GM13976 (cell line): ENCODE measurements around the gene TSPAN31.
A peak's percentile ranks its signal among the peaks of the same experiment; 100 is the strongest.

Experiments
- DNase-seq: peaks from one replicate; pipeline ENCODE4 v3.0.0; 2012; ENCODE audit warnings: low spot score
- CTCF ChIP-seq: IDR thresholded peaks from 2 replicates; pipeline ENCODE4 v1.5.1; 2012; ENCODE audit warnings: borderline replicate concordance, mild to moderate bottlenecking; ENCODE audit not compliant: insufficient read depth; ENCODE audit errors: extremely low read depth, missing control alignments, control extremely low read depth
- in situ Hi-C: fragments of 300-500 bp; cut with MboI; formaldehyde crosslinking; loops from one replicate; pipeline ENCODE4 v1.12.0; 2022; ENCODE audit warnings: low sequenced_read_pairs, mixed read lengths, inconsistent platforms; ENCODE audit not compliant: unreplicated experiment

Gene TSPAN31

GRCh38 chr12:57741413-57741789, 3.4 kb upstream of the TSPAN31 start:
- DNase-seq = no peak
- no peak for TF ChIP-seq CTCF
- in situ Hi-C loops = no loop called here

- peak; percentile 81 for DNase-seq
- in situ Hi-C loops = no loop called here
- peak; percentile 68 for TF ChIP-seq CTCF
These were observed 2.7 kb upstream of the TSPAN31 start for GRCh38 chr12:57741844-57742738.

GRCh38 chr12:57743769-57744168, 1.1 kb upstream of the TSPAN31 start:
- DNase-seq = no peak
- in situ Hi-C loops = no loop called here
- TF ChIP-seq CTCF = no peak

- no peak for TF ChIP-seq CTCF
- in situ Hi-C loops = no loop called here
- DNase-seq = peak; percentile 76
These were observed 554 bp upstream of the TSPAN31 start for GRCh38 chr12:57744194-57744776.

GRCh38 chr12:57745485-57745881, 644 bp downstream of the TSPAN31 start:
- TF ChIP-seq CTCF = no peak
- in situ Hi-C loops = no loop called here
- no peak for DNase-seq

GRCh38 chr12:57746025-57746424, 1.2 kb downstream of the TSPAN31 start:
- in situ Hi-C loops = no loop called here
- DNase-seq = no peak
- no peak for TF ChIP-seq CTCF
